Measurements from ENCODE around the gene AGO4.

DNA sequence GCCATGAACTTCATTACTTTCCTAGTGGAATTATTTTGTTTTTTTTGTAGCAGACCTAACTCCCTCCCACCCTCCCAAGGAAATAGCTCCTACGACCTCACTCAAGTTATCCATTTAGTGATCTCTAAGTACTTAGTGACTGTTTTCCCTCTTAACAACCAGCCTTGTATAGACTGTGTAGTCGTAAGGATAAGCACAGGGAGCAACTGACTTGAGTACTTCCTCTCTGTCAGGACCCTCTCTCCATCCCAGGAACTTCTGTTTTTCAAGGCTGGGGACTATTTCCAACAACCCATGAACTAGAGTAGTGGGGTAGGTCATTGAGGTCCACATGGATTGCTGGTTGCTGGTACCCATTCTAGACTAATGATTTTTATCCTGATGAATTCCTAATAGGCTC, 77.1 kb downstream of the AGO4 start:
- no peak for TF ChIP-seq GATA2 (IDR thresholded peaks at IDR 0.05; ENCODE audit: low read depth, low read length)
- no peak for TF ChIP-seq GATA3 (IDR thresholded peaks at IDR 0.05; ENCODE audit: low read depth, low read length)

Data from SH-SY5Y (cell line).